ENCODE measurements around the gene TBL3. TPM values are rescaled to one million over a fixed set of nuclear protein-coding genes. Genes with fewer than 3 reads are reported as not detected.

TBL3 gene
- total RNA-seq, 1 donor: 26.1 TPM

DNA sequence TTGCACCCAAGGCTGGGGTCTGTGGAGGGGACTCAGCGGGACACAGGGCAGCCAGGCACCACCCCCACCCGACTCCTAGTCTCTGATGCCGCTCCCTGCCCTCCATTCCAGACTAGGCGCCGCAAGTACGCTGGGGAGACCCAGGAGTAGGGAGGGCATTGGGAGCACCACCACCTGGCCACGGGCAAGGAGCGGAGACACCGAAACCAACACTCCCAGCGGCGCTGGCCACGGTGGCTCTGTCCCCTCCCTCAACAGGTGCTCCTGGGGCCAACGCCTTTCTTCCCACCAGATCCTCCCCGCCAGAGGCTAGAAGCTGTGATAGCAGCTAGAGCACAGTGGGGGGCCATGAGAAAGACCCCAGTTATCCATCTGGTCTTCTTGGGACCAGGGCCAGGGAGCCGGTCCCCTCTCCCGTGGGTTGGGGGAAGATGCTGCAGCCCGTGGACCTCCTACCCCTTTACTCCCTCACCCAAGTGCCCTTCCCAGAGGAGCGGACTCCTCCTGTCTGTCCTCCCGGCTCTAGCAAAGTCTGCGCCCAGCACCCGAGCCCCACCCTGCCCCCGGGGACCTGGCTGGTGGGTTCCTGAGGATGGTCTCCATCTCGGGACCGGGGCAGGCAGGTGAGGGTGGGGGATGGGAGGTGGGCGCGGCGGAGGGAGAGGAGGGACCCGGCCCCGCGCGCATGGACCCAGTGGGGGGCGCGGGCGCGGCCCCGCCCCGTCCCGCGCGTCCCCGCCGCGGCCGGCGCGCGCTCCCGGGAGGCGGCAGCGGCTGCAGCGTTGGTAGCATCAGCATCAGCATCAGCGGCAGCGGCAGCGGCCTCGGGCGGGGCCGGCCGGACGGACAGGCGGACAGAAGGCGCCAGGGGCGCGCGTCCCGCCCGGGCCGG is 17.6 kb downstream of the TBL3 start, which contains the start of gene SYNGR3:
TSS of gene SYNGR3 (plus strand) at position 762 of the 892 bp plus-strand sequence. CDS start 133 bp downstream, outside the sequence.
- no peak for DNase-seq (ENCODE audit: insufficient read length, low spot score, missing footprints)
- Histone ChIP-seq H3K27ac (ENCODE audit: low read depth, low read length) (no peak within 1 kb of the TSS), H3K79me2 (ENCODE audit: insufficient read depth, low read length) (peaks cover 12% of the 10 kb centered on the region), H3K4me2 (ENCODE audit: insufficient read depth, low read length) (no peak within 1 kb of the TSS), H3K9me3 (ENCODE audit: low read depth, low read length) (no peaks in the 10 kb centered on the region), H3K4me3 (ENCODE audit: insufficient read depth, low read length) (no peak within 1 kb of the TSS), H3K36me3 (ENCODE audit: insufficient read depth, low read length) (peaks cover 11% of the 10 kb centered on the region), H2AFZ (ENCODE audit: low read length) (no peak within 1 kb of the TSS), H3K4me1 (ENCODE audit: insufficient read depth, low read length) (peaks cover 10% of the 10 kb centered on the region), H4K20me1 (ENCODE audit: insufficient read depth, low read length) (peaks cover 5% of the 10 kb centered on the region), H3K27me3 (ENCODE audit: insufficient read depth, low read length) (peaks cover 29% of the 10 kb centered on the region)
- TF ChIP-seq, protein P1, sequence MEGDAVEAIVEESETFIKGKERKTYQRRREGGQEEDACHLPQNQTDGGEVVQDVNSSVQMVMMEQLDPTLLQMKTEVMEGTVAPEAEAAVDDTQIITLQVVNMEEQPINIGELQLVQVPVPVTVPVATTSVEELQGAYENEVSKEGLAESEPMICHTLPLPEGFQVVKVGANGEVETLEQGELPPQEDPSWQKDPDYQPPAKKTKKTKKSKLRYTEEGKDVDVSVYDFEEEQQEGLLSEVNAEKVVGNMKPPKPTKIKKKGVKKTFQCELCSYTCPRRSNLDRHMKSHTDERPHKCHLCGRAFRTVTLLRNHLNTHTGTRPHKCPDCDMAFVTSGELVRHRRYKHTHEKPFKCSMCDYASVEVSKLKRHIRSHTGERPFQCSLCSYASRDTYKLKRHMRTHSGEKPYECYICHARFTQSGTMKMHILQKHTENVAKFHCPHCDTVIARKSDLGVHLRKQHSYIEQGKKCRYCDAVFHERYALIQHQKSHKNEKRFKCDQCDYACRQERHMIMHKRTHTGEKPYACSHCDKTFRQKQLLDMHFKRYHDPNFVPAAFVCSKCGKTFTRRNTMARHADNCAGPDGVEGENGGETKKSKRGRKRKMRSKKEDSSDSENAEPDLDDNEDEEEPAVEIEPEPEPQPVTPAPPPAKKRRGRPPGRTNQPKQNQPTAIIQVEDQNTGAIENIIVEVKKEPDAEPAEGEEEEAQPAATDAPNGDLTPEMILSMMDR (IDR thresholded peaks at IDR 0.05; ENCODE audit: extremely low read depth, low read depth, low read length): no peak

DNA sequence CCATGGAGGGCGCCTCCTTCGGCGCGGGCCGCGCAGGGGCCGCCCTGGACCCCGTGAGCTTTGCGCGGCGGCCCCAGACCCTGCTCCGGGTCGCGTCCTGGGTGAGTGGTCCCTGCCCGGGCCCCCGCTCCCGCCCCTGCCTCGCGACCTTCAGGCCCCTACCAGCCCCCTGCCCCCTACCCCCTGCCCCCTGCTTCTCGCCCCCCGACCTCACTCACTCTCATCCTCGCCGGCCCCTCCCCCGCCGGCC is 18.2 kb downstream of the TBL3 start:
- Histone ChIP-seq H3K4me1 (ENCODE audit: insufficient read depth, low read length) (peaks cover 6% of the 10 kb centered on the region), H3K4me3 (ENCODE audit: insufficient read depth, low read length) (no peak overlapping the region), H3K79me2 (ENCODE audit: insufficient read depth, low read length) (peaks cover 9% of the 10 kb centered on the region), H2AFZ (ENCODE audit: low read length) (no peak overlapping the region), H3K4me2 (ENCODE audit: insufficient read depth, low read length) (no peak overlapping the region), H3K36me3 (ENCODE audit: insufficient read depth, low read length) (peaks cover 11% of the 10 kb centered on the region), H3K27me3 (ENCODE audit: insufficient read depth, low read length) (peaks cover 29% of the 10 kb centered on the region), H3K9me3 (ENCODE audit: low read depth, low read length) (no peaks in the 10 kb centered on the region), H4K20me1 (ENCODE audit: insufficient read depth, low read length) (peaks cover under 1% of the 10 kb centered on the region), H3K27ac (ENCODE audit: low read depth, low read length) (no peak overlapping the region)
- TF ChIP-seq, protein P1 (IDR thresholded peaks at IDR 0.05; ENCODE audit: extremely low read depth, low read depth, low read length): no peak
- DNase-seq (ENCODE audit: insufficient read length, low spot score, missing footprints): no peak

DNA sequence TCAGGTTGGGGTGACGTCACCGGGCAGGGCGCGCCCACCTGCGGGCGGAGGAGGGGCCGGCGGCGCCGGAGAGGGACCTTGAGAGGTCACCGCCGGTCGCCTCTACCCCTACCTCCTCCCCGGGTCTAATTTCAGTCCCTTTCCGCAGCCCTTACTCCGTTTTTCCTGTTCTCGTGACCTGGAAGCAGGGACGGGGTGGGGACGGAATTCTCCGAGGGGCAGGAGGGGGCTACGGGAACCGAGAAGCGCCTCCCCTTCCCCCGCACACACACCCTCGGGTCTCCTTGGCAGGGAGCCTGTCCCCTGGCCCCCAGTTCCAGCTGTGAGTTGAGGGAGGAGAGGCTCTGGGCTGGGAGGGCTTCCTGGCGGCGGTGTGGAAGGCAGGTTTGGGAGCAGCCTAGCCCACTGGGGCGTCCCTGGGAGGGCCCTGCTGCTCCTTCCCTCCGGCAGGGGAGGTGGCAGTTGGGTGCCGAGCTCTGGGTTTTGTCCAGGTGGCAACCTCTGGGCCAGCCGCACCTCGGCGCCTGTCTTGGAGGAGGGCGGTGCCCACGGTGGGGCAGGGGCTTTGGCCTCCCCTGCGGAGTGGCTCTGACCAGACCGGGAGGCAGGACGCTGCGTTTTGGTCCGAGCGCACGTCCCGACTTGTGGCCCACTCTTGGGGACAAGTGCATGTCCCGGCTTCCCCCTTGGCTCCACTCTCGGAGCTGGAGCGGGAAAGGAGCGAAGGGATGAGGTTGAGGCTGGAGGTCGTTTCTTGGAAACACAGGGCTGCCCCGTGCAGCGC is 18.7 kb downstream of the TBL3 start:
- H3K27ac ChIP-seq (ENCODE audit: low read depth, low read length): no peak overlapping the region
- TF ChIP-seq, protein P1 (IDR thresholded peaks at IDR 0.05; ENCODE audit: extremely low read depth, low read depth, low read length): no peak
- peaks cover under 1% of the 10 kb centered on the region for H3K4me1 ChIP-seq (ENCODE audit: insufficient read depth, low read length)
- H3K4me2 ChIP-seq (ENCODE audit: insufficient read depth, low read length): no peak overlapping the region
- H2AFZ ChIP-seq (ENCODE audit: low read length): no peak overlapping the region
- no peaks in the 10 kb centered on the region for H3K9me3 ChIP-seq (ENCODE audit: low read depth, low read length)
- H3K79me2 ChIP-seq (ENCODE audit: insufficient read depth, low read length): peaks cover 4% of the 10 kb centered on the region
- peaks cover 29% of the 10 kb centered on the region for H3K27me3 ChIP-seq (ENCODE audit: insufficient read depth, low read length)
- H4K20me1 ChIP-seq (ENCODE audit: insufficient read depth, low read length): no peaks in the 10 kb centered on the region
- peaks cover 11% of the 10 kb centered on the region for H3K36me3 ChIP-seq (ENCODE audit: insufficient read depth, low read length)
- H3K4me3 ChIP-seq (ENCODE audit: insufficient read depth, low read length): no peak overlapping the region
- no peak for DNase-seq (ENCODE audit: insufficient read length, low spot score, missing footprints)

DNA sequence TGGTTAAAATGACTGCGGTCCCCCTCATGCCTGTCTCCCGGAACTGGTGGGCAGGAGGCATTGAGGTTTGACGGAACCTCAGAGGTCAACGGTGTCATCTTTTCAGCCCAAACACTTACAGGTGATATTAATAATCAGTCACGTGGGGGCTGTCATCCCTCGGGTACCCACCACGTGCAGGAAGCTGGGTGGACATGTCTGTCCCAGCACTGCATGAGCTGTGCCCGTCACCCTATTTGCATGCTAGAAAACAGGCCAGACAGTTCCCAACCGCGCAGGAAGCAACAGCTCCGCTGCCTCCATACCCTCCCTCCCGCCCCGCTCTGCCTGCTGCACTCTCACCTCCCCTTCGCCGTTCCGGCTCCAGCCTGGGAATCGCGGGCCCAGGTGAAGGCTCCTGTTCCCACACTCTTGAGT is 19.3 kb downstream of the TBL3 start:
- TF ChIP-seq, protein P1 (IDR thresholded peaks at IDR 0.05; ENCODE audit: extremely low read depth, low read depth, low read length): no peak
- Histone ChIP-seq H3K27me3 (ENCODE audit: insufficient read depth, low read length) (peaks cover 29% of the 10 kb centered on the region), H3K36me3 (ENCODE audit: insufficient read depth, low read length) (peaks cover 9% of the 10 kb centered on the region), H3K4me2 (ENCODE audit: insufficient read depth, low read length) (no peak overlapping the region), H4K20me1 (ENCODE audit: insufficient read depth, low read length) (no peaks in the 10 kb centered on the region), H3K4me1 (ENCODE audit: insufficient read depth, low read length) (no peaks in the 10 kb centered on the region), H3K4me3 (ENCODE audit: insufficient read depth, low read length) (no peak overlapping the region), H3K27ac (ENCODE audit: low read depth, low read length) (no peak overlapping the region), H2AFZ (ENCODE audit: low read length) (no peak overlapping the region), H3K9me3 (ENCODE audit: low read depth, low read length) (no peaks in the 10 kb centered on the region), H3K79me2 (ENCODE audit: insufficient read depth, low read length) (no peaks in the 10 kb centered on the region)
- no peak for DNase-seq (ENCODE audit: insufficient read length, low spot score, missing footprints)

Data from osteoblast (primary cell).